ENCODE data around the gene CACNB3.

GRCh38 chr12:48851883-48852733 is 33.8 kb downstream of the CACNB3 start, which contains the start of gene DDX23:
- TF ChIP-seq CTCF (conservative IDR thresholded peaks at IDR 0.05 in 1 of 2, IDR thresholded peaks at IDR 0.05 in 1 of 2; ENCODE audit: extremely low read depth in 1 of 2, insufficient read depth in 1 of 2, low read depth in 1 of 2, low read length in 2 of 2) (no peak), EZH2 (IDR thresholded peaks at IDR 0.05; ENCODE audit: borderline replicate concordance, low read length) (no peak)
